NCI-H1436 (cell line): ENCODE data around the gene C1QTNF12.

Source experiments
- DNase-seq: peaks from one replicate; lab custom pipeline; 2025; lab: John Stamatoyannopoulos, UW

C1QTNF12 gene

GRCh38 chr1:1228596-1229321, 17.8 kb downstream of the C1QTNF12 start:
- DNase-seq, result no peak

GRCh38 chr1:1228187-1228586, 18.3 kb downstream of the C1QTNF12 start:
- DNase-seq, result no peak

- no peak for DNase-seq
Observed at GRCh38 chr1:1227386-1227785, 19.1 kb downstream of the C1QTNF12 start.

- no peak for DNase-seq
Observed at GRCh38 chr1:1226566-1227362, 19.8 kb downstream of the C1QTNF12 start.

GRCh38 chr1:1225913-1226312, 20.6 kb downstream of the C1QTNF12 start:
- DNase-seq, result no peak

- no peak for DNase-seq
Observed at GRCh38 chr1:1225238-1225845, 21.2 kb downstream of the C1QTNF12 start.

GRCh38 chr1:1223891-1224290, 22.6 kb downstream of the C1QTNF12 start:
- no peak for DNase-seq

GRCh38 chr1:1223321-1223720, 23.2 kb downstream of the C1QTNF12 start:
- DNase-seq, result no peak

- DNase-seq, result no peak
Observed at GRCh38 chr1:1222575-1223225, 23.8 kb downstream of the C1QTNF12 start.

GRCh38 chr1:1221887-1222574, 24.5 kb downstream of the C1QTNF12 start:
- no peak for DNase-seq

- DNase-seq, result no peak
Observed at GRCh38 chr1:1220197-1220596, 26.3 kb downstream of the C1QTNF12 start.

GRCh38 chr1:1219341-1219740, 27.2 kb downstream of the C1QTNF12 start:
- DNase-seq, result no peak

GRCh38 chr1:1218524-1219200, 27.9 kb downstream of the C1QTNF12 start:
- DNase-seq, result no peak

- DNase-seq, result no peak
Observed at GRCh38 chr1:1217621-1218523, 28.6 kb downstream of the C1QTNF12 start.

GRCh38 chr1:1216770-1217620, 29.5 kb downstream of the C1QTNF12 start:
- no peak for DNase-seq

GRCh38 chr1:1215881-1216605, 30.5 kb downstream of the C1QTNF12 start:
- DNase-seq, result no peak

- DNase-seq, result no peak
Observed at GRCh38 chr1:1215080-1215676, 31.3 kb downstream of the C1QTNF12 start.
